Fibroblast of lung (primary cell): ENCODE data around the gene PALLD. TPM values are rescaled to one million over a fixed set of nuclear protein-coding genes. Genes with fewer than 3 reads are reported as not detected.

Source experiments
- DNase-seq, 2 donors: peaks; one replicate each; pipeline versions ENCODE4 v3.0.0 to v3.0.0-alpha.2; 2010; ENCODE audit warnings: low read depth in 2 of 2
- H2AFZ ChIP-seq: 2 replicates; pipeline ENCODE4 v1.5.1; 2012; ENCODE audit warnings: low read length, control low read depth, inconsistent platforms
- H3K27ac ChIP-seq: 2 replicates; pipeline ENCODE4 v1.5.1; 2011; ENCODE audit warnings: low read length, control low read depth; ENCODE audit not compliant: insufficient read depth
- H3K27me3 ChIP-seq: 2 replicates; pipeline ENCODE4 v1.5.1; 2011; ENCODE audit warnings: mild to moderate bottlenecking, low read length; ENCODE audit not compliant: control insufficient read depth, insufficient read depth
- H3K36me3 ChIP-seq: 2 replicates; pipeline ENCODE4 v1.5.1; 2011; ENCODE audit warnings: low read length; ENCODE audit not compliant: control insufficient read depth, insufficient read depth
- H3K4me1 ChIP-seq: 2 replicates; pipeline ENCODE4 v1.5.1; 2011; ENCODE audit warnings: low read length; ENCODE audit not compliant: control insufficient read depth, insufficient read depth; ENCODE audit errors: extremely low read depth
- H3K4me2 ChIP-seq: 2 replicates; pipeline ENCODE4 v1.5.1; 2011; ENCODE audit warnings: low read length, control low read depth; ENCODE audit not compliant: insufficient read depth; ENCODE audit errors: extremely low read depth
- H3K4me3 ChIP-seq, 4 experiments: fragments of 200-600 bp in 1 of 4; sonication (generic) in 1 of 4; replicated peaks in 1 of 4; 2 replicates each; pipeline ENCODE4 v1.5.1; 2011 to 2016; ENCODE audit warnings: low read length in 4 of 4, low read depth in 3 of 4, mild to moderate bottlenecking in 3 of 4, control low read depth in 2 of 4, inconsistent platforms in 1 of 4, mixed read lengths in 1 of 4; ENCODE audit not compliant: insufficient read depth in 1 of 4; ENCODE audit errors: control extremely low read depth in 1 of 4
- H3K79me2 ChIP-seq: 2 replicates; pipeline ENCODE4 v1.5.1; 2012; ENCODE audit warnings: mild to moderate bottlenecking, low read length, inconsistent platforms; ENCODE audit not compliant: control insufficient read depth, insufficient read depth
- H3K9ac ChIP-seq: 2 replicates; pipeline ENCODE4 v1.5.1; 2011; ENCODE audit warnings: mild to moderate bottlenecking, low read length, control low read depth; ENCODE audit not compliant: insufficient read depth
- H3K9me3 ChIP-seq: 2 replicates; pipeline ENCODE4 v1.5.1; 2012; ENCODE audit warnings: low read depth, low read length; ENCODE audit not compliant: control insufficient read depth, insufficient read depth
- H4K20me1 ChIP-seq: 2 replicates; pipeline ENCODE4 v1.5.1; 2011; ENCODE audit warnings: low read length; ENCODE audit not compliant: control insufficient read depth, insufficient read depth; ENCODE audit errors: extremely low read depth
- EZH2 ChIP-seq: IDR thresholded peaks from 2 replicates; pipeline ENCODE4 v1.5.1; 2012; ENCODE audit warnings: low read length, control low read depth, mild to moderate bottlenecking; ENCODE audit errors: missing control alignments
- polyA plus RNA-seq, 2 donors: library from polyadenylated mRNA; depleted of rRNA in 1 of 2; stranded (reverse) in 1 of 2; unstranded in 1 of 2; fragments of >200 nt; gene quantifications; 2 replicates each; pipeline ENCODE4 v1.2.1, GENCODE V29; 2011 to 2012; ENCODE audit warnings: missing spikeins in 1 of 2
- total RNA-seq: library from RNA; depleted of rRNA; stranded (reverse); fragments of >200 nt; gene quantifications from 2 replicates; pipeline ENCODE4 v1.2.1, GENCODE V29; 2014
- TF ChIP-seq, protein P1 (sequence below), 2 donors: IDR thresholded peaks in 1 of 2; conservative IDR thresholded peaks in 1 of 2; 1 replicate in 1 of 2; 2 replicates in 1 of 2; pipeline ENCODE4 v1.5.1; 2011 to 2012; ENCODE audit warnings: low read length in 2 of 2, control low read depth in 1 of 2, inconsistent platforms in 1 of 2, low read depth in 1 of 2, mild to moderate bottlenecking in 1 of 2

Gene PALLD
- total and polyA plus RNA-seq, 2 donors (not counting 1 experiment from before 2014, with no cell fraction given) = 200 to 205 TPM

DNA sequence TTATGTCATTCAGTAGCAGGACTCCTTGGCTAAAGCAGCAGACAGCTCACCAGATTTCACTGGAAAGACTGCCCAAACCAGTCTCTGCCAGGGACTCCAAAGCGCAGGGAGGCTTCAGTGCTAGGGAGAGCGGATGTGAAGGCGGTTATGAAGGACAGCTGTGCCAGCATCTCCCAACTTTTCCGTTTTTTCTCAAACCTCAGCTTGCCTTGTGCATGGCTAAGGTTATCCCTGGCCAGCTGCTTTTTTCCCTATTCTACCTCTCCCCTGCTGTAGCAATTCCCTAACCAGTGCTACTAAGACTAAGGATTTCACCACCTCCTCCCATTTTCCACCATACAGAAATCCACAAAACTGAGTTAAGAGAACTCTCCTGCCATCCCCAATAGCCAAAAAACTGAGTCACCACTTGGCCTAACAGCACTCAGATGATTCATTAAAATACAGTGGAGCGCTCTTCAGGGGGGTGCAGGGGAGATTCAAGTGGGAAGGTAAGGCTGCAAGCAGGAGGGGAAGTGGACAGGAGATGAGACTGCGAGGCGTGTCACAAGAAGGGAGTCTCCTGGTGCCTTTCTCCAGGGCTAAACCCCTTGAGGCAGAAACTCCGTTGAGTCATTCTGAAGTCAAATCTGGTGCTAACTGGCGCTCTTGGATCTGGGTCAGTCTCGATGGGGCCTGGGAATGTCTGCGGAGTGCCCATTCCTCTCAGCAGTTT, 90.7 kb downstream of the PALLD start:
- Histone ChIP-seq H3K9ac (no peak overlapping the region), H3K4me3 (peak overlapping the region in 1 of 4 experiments; percentile 17), H3K9me3 (no peaks in the 10 kb centered on the region), H4K20me1 (no peaks in the 10 kb centered on the region), H3K4me1 (peaks cover 27% of the 10 kb centered on the region), H3K4me2 (peak overlapping the region; percentile 70), H3K36me3 (no peaks in the 10 kb centered on the region), H3K27ac (peak overlapping the region; percentile 44), H3K79me2 (no peaks in the 10 kb centered on the region), H2AFZ (peak overlapping the region; percentile 20), H3K27me3 (no peaks in the 10 kb centered on the region)
- TF ChIP-seq, protein P1, sequence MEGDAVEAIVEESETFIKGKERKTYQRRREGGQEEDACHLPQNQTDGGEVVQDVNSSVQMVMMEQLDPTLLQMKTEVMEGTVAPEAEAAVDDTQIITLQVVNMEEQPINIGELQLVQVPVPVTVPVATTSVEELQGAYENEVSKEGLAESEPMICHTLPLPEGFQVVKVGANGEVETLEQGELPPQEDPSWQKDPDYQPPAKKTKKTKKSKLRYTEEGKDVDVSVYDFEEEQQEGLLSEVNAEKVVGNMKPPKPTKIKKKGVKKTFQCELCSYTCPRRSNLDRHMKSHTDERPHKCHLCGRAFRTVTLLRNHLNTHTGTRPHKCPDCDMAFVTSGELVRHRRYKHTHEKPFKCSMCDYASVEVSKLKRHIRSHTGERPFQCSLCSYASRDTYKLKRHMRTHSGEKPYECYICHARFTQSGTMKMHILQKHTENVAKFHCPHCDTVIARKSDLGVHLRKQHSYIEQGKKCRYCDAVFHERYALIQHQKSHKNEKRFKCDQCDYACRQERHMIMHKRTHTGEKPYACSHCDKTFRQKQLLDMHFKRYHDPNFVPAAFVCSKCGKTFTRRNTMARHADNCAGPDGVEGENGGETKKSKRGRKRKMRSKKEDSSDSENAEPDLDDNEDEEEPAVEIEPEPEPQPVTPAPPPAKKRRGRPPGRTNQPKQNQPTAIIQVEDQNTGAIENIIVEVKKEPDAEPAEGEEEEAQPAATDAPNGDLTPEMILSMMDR (conservative IDR thresholded peaks at IDR 0.05 in 1 of 2, IDR thresholded peaks at IDR 0.05 in 1 of 2; ENCODE audit: low read depth in 1 of 2, low read length in 2 of 2) = no peak
- no peak for TF ChIP-seq EZH2
- DNase-seq = peak; percentile 81 to 95

DNA sequence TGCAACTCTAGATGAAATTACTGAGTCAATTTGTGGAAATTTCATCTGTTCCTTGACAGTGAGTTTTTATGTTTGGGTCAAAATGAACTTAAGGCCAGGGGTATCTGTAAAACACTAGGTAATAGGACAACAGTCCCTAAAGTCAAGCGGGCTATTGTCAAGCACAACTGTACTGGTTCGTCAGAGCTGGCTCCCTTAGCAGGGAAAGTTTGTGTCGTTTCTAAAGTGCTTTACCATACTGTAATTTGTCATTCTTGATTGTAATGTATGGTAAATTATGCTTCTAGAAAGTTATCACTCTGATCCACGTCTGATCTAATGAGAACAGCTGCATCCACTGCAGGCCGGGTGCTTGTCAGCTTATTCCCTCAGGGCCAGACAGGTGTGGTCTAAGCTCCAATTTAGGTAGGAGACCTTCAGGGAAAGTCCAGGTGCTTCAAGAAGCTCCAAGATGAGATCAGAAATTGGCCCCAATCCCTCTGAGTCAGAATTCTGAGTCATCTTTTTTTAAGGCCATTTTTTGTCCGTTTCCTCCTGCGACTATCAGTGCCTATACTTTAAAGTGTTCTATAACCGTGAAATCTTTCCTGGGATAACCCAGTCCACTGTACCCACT, 92.2 kb downstream of the PALLD start:
- Histone ChIP-seq H3K9me3 (no peaks in the 10 kb centered on the region), H3K27ac (no peak overlapping the region), H2AFZ (no peak overlapping the region), H3K27me3 (no peaks in the 10 kb centered on the region), H3K36me3 (no peaks in the 10 kb centered on the region), H3K9ac (no peak overlapping the region), H3K4me2 (no peak overlapping the region), H4K20me1 (no peaks in the 10 kb centered on the region), H3K4me3 (no peak overlapping the region), H3K79me2 (no peaks in the 10 kb centered on the region), H3K4me1 (peaks cover 27% of the 10 kb centered on the region)
- TF ChIP-seq, protein P1 (conservative IDR thresholded peaks at IDR 0.05 in 1 of 2, IDR thresholded peaks at IDR 0.05 in 1 of 2; ENCODE audit: low read depth in 1 of 2, low read length in 2 of 2) = no peak
- TF ChIP-seq EZH2 = no peak
- DNase-seq = peak; percentile 79 to 89

DNA sequence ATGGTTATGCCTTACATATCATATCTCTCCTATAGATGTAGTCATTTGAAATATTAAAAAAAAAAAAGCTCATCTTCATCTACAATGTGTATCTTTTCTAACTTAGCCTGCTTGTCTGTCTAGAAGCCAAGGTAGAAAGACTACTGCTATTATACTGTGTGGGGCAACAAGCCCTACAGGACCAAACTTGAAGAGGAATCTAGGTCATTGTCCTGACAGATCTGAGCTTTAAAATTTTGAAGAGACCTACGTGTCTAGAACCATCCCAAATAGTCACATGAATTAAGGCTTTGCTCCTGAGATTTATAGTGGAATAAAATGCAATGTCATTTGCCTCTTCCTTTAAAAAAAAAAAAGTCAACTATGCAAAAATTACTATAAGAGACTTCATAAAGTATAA, 95.8 kb downstream of the PALLD start:
- H3K36me3 ChIP-seq = no peaks in the 10 kb centered on the region
- H3K9ac ChIP-seq = no peak overlapping the region
- H3K79me2 ChIP-seq = no peaks in the 10 kb centered on the region
- peaks cover 4% of the 10 kb centered on the region for H3K4me1 ChIP-seq
- no peak overlapping the region for H2AFZ ChIP-seq
- no peaks in the 10 kb centered on the region for H3K27me3 ChIP-seq
- no peak overlapping the region for H3K27ac ChIP-seq
- H3K9me3 ChIP-seq = no peaks in the 10 kb centered on the region
- no peak overlapping the region for H3K4me2 ChIP-seq
- TF ChIP-seq, protein P1 (conservative IDR thresholded peaks at IDR 0.05 in 1 of 2, IDR thresholded peaks at IDR 0.05 in 1 of 2; ENCODE audit: low read depth in 1 of 2, low read length in 2 of 2) = no peak
- TF ChIP-seq EZH2 = no peak
- no peak for DNase-seq
- no peak overlapping the region for H3K4me3 ChIP-seq
- no peaks in the 10 kb centered on the region for H4K20me1 ChIP-seq
